G401.6 (cell line): ENCODE data around the gene MIEF2.

Experiments
- FAIRE-seq: peaks from 2 replicates; lab custom pipeline; 2012; peaks lifted over from hg19 to GRCh38; lab: Jason Lieb, UNC

MIEF2 gene

DNA sequence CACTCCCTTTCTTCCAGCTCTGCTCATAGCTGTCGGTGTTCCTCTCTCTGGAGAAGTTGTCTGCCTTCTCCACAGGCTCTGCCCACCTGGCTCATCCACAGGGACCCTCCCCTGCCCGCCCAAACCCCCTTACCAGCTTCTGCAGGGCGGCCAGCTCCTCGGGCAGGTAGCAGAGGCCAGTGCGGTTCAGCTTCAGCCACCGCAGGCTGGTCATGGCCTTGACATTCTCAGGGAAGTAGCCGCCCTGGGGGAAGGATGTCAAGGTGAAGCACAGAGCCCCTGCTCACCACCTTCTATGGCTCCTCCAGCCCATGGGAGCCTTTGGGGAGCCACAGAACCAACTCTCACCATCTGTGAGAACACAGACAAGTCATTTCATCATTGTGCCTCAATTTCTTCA is 3.7 kb upstream of the MIEF2 start:
- no peak for FAIRE-seq

- no peak for FAIRE-seq
These were observed 3.0 kb upstream of the MIEF2 start for GRCh38 chr17:18257268-18257981.

DNA sequence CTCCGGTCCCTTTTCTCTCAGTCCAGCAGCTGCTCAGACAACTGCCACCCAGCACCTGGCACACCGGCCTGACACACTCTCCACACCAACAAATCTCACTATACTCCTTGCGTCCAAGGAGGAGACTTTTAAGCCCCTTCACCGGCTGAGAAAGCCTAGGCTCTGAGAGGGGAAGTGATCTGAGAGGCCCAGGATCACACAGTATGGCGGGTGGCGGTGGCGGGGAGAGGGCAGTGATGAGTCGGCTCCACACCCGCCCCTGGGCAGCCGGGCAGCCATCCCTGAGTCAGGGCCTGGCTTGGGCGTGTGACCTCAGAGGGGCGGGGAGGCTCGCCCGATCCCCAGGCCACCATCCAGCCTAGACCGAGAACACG is 2.5 kb upstream of the MIEF2 start:
- FAIRE-seq: no peak

GRCh38 chr17:18258356-18259038 is 2.0 kb upstream of the MIEF2 start, which contains the start of gene FLII:
TSS of gene FLII (minus strand) at chr17:18258738. CDS start at chr17:18258690, 48 bp downstream.
- no peak for FAIRE-seq

- FAIRE-seq: peak; percentile 71
These were observed 686 bp upstream of the MIEF2 start for GRCh38 chr17:18259621-18260331.

GRCh38 chr17:18261146-18261515 is 669 bp downstream of the MIEF2 start:
- FAIRE-seq: no peak

GRCh38 chr17:18261659-18262058 is 1.2 kb downstream of the MIEF2 start:
- FAIRE-seq: no peak

- FAIRE-seq: no peak
These were observed 1.6 kb downstream of the MIEF2 start for GRCh38 chr17:18262111-18262510.

- FAIRE-seq: no peak
These were observed 2.2 kb downstream of the MIEF2 start for GRCh38 chr17:18262641-18263040.

DNA sequence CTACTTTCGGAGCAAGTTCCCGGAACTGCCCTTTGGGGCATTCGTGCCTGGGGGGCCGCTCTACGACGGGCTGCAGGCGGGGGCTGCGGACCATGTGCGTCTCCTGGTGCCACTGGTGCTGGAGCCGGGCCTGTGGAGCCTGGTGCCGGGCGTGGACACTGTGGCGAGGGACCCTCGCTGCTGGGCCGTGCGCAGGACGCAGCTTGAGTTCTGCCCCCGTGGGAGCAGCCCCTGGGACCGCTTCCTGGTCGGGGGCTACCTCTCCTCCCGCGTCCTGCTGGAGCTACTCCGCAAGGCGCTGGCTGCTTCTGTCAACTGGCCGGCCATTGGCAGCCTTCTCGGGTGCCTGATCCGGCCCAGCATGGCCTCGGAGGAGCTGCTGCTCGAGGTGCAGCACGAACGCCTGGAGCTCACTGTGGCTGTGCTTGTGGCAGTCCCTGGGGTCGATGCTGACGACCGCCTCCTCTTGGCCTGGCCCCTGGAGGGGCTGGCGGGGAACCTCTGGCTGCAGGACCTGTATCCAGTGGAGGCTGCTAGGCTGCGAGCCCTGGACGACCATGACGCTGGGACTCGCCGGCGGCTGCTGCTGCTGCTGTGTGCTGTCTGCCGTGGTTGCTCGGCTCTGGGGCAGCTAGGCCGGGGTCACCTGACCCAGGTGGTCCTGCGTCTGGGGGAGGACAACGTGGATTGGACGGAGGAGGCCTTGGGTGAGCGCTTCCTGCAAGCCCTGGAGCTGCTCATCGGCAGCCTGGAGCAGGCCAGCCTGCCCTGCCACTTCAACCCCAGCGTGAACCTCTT is 3.6 kb downstream of the MIEF2 start:
- no peak for FAIRE-seq

DNA sequence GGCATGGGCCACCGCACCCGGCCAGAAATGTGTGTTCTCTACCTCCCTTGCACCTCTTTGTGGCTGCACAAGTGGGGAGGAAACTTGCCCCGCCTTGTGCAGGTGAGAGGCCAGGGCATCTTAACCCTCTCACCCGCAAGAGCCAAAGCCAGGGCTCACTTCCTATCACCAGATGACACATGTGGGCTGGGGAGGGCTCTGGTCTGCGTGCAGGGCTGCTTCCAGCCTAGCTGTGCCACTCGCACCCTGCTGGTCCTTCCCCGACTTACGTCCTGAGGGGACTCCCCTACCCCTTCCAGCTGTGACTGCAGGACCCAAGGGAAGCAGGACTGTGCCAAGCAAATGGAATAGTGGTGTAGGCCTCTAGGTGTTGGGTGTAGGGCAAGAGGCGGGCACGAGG is 6.9 kb downstream of the MIEF2 start:
- no peak for FAIRE-seq

GRCh38 chr17:18267927-18268711 is 7.7 kb downstream of the MIEF2 start:
- peak; percentile 25 for FAIRE-seq

DNA sequence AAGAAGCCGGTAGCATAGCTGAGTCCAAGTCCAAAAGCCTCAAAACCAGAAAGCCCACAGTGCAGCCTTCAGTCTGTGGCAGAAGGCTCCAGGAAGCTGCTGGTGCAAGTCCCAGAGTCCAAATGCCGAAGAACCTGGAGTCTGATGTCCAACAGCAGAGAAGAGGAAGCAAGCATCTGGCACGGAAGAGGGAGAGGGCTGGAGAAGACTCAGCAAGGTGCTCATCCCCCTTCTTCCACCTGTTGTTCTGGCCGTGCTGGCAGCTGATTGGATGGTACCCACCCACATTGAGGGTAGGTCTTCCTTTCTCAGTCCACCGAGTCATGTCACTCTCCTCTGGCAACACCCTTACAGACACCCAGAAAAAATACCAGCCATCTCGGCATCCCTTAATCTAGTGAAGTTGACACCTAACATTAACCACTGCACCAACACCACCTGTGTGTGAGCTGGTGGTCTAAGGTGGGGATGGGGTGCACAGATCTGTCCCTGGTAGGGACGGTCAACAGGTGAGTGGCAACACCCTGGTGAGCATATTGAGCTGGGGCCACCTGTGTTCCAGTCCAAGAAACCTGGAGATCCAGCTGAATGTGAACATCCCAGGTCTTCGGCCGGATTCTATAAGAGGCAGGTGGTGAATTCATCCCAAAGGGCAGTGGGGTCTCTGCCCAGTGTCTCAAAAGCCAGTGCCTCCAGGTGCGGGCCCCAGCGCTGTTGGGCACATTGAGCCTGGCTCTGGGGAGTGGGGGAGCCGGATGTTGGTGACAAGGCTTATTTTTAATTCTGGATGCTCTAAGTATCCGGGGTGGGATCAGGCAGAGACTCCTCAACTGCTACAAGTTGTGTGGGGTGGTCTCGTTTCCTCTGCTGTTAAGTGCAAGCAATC is 9.8 kb downstream of the MIEF2 start:
- FAIRE-seq: no peak

GRCh38 chr17:18277076-18277475 is 16.6 kb downstream of the MIEF2 start:
- no peak for FAIRE-seq

GRCh38 chr17:18278867-18279266 is 18.4 kb downstream of the MIEF2 start:
- FAIRE-seq: no peak

DNA sequence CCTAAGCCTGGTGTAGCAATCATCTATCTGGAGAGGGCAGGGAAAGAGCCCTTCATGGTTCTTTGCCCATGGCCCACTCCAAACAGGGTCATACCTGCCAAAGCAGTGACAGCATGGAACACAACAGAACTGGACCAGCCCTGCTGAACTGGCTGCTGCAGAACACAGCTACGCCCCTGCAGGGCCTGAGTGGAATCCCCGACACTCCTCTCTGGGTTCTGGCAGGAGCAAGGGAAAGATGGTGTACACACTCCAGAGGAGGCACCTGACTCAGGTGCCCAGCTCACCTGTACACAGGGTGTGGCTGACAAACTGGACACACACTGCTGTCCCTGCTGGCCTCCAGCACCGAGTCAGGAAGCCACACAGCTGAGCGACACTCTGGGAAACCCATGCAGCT is 19.8 kb downstream of the MIEF2 start:
- FAIRE-seq: no peak

DNA sequence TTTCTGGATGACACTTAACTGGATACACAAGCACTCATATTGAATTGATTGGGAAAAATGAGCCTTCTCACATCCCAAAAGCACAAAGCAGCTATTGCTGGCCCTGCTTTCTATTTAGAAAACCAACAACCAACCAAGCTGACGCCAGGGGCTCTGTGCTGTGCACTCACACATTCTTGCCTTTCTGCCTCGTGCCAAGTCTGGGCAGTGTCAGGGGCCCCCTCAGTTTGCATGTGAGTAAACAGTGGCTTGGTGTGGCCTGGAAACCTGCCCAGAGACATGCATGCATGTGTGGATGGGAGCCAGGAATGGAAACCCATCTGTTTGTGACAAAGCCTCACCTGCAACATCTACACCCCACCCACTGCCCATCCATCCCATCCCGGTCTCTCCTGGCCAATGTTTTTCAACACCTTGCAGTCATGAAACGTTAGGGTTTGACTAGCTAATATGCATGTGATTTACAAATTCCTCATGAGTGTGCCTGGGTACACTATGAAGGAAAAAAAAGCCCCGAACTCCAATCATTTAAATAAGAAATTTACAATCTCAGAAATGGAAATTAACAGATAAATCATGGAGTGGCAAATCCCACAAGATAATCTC is 20.4 kb downstream of the MIEF2 start:
- FAIRE-seq: no peak

GRCh38 chr17:18281788-18282187 is 21.3 kb downstream of the MIEF2 start:
- no peak for FAIRE-seq

DNA sequence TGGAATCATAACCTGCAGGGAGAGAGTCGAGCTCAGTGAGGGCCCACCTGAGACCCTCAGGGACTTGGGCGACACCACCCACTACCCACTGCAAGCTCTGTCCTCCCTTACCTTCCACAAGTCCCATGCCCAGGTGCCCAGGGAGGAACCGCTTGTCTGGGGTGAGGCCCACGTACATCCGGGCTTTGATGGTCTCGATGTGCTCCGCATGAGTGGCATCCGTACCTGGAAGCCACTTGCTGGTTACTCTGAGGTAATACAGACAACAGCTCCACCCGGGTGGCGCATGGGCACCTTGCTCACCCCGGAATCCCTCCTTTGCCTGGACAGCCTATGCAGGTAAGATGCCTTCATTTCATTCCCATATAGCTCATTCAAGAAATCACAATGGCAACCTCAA is 24.8 kb downstream of the MIEF2 start:
- no peak for FAIRE-seq
